ENCODE data around the gene BSND. TPM values are rescaled to one million over a fixed set of nuclear protein-coding genes. Genes with fewer than 3 reads are reported as not detected.

The BSND gene
- total RNA-seq, 2 donors from 2014 or later = not detected

GRCh38 chr1:54970901-54971300 lies 27.8 kb upstream of the BSND start:
- Histone ChIP-seq H3K9me3 (no peaks in the 10 kb centered on the region), H3K27me3 (no peaks in the 10 kb centered on the region), H3K4me3 (no peak overlapping the region), H3K27ac (no peak overlapping the region), H3K36me3 (no peaks in the 10 kb centered on the region), H3K4me1 (no peaks in the 10 kb centered on the region)
- DNase-seq (ENCODE audit: low spot score) = no peak
- no peak for TF ChIP-seq CTCF (IDR thresholded peaks at IDR 0.05)

GRCh38 chr1:54971317-54971791 lies 27.4 kb upstream of the BSND start:
- no peak for TF ChIP-seq CTCF (IDR thresholded peaks at IDR 0.05)
- DNase-seq (ENCODE audit: low spot score) = no peak
- Histone ChIP-seq H3K27me3 (no peaks in the 10 kb centered on the region), H3K4me1 (no peaks in the 10 kb centered on the region), H3K36me3 (no peaks in the 10 kb centered on the region), H3K9me3 (no peaks in the 10 kb centered on the region), H3K27ac (no peak overlapping the region), H3K4me3 (no peak overlapping the region)

- DNase-seq (ENCODE audit: low spot score) = no peak
- Histone ChIP-seq H3K4me1 (no peaks in the 10 kb centered on the region), H3K36me3 (no peaks in the 10 kb centered on the region), H3K27me3 (no peaks in the 10 kb centered on the region), H3K9me3 (no peaks in the 10 kb centered on the region), H3K4me3 (no peak overlapping the region), H3K27ac (no peak overlapping the region)
- TF ChIP-seq CTCF (IDR thresholded peaks at IDR 0.05) = no peak
These were observed 26.3 kb upstream of the BSND start for GRCh38 chr1:54972436-54972835.

- H3K4me3 ChIP-seq = no peak overlapping the region
- H3K27me3 ChIP-seq = no peaks in the 10 kb centered on the region
- H3K36me3 ChIP-seq = no peaks in the 10 kb centered on the region
- peak in 1 of 2 donors; percentile 48 for TF ChIP-seq CTCF (IDR thresholded peaks at IDR 0.05)
- no peaks in the 10 kb centered on the region for H3K4me1 ChIP-seq
- DNase-seq (ENCODE audit: low spot score) = peak; percentile 78
- H3K9me3 ChIP-seq = no peaks in the 10 kb centered on the region
- H3K27ac ChIP-seq = peak overlapping the region; percentile 8 to 38
These were observed 25.4 kb upstream of the BSND start for GRCh38 chr1:54973205-54973921.

GRCh38 chr1:54975356-54976108 lies 23.2 kb upstream of the BSND start:
- DNase-seq (ENCODE audit: low spot score) = no peak
- Histone ChIP-seq H3K9me3 (no peaks in the 10 kb centered on the region), H3K27me3 (no peaks in the 10 kb centered on the region), H3K4me3 (no peak overlapping the region), H3K27ac (no peak overlapping the region), H3K36me3 (no peaks in the 10 kb centered on the region), H3K4me1 (peaks cover 0 to 5% of the 10 kb centered on the region in 2 donors)
- TF ChIP-seq CTCF (IDR thresholded peaks at IDR 0.05) = no peak

Measured in right atrium auricular region (tissue), 2 donors.